WTC11 (cell line): ENCODE results near the gene PXK.

Experiments
- GTF2I ChIP-seq: fragments of 250-450 bp; sonication (Bioruptor Pico); conservative IDR thresholded peaks from 2 replicates; pipeline ENCODE4 v1.4.0; 2021; ENCODE audit warnings: mild to moderate bottlenecking
- NR2C2 ChIP-seq: sonication (generic); formaldehyde crosslinking; IDR thresholded peaks from 2 replicates; pipeline ENCODE4 v1.8.0; 2022; ENCODE audit warnings: mild to moderate bottlenecking, missing genetic modification reagents
- ZNF317 ChIP-seq: sonication (generic); formaldehyde crosslinking; IDR thresholded peaks from 2 replicates; pipeline ENCODE4 v1.8.1; 2023; ENCODE audit warnings: low read depth, mild to moderate bottlenecking, moderate library complexity, missing genetic modification reagents, borderline replicate concordance
- TF ChIP-seq, protein P1 (sequence below): fragments of 200-600 bp; IDR thresholded peaks from 2 replicates; pipeline ENCODE4 v1.8.0; 2022; ENCODE audit warnings: antibody characterized with exemption
- TF ChIP-seq, protein P2 (sequence below): sonication (generic); formaldehyde crosslinking; IDR thresholded peaks from 2 replicates; pipeline ENCODE4 v1.8.1; 2022; ENCODE audit warnings: mild to moderate bottlenecking, missing genetic modification reagents, moderate library complexity, borderline replicate concordance
- TF ChIP-seq, protein P3 (sequence below): sonication (generic); formaldehyde crosslinking; IDR thresholded peaks from 2 replicates; pipeline ENCODE4 v1.8.1; 2023; ENCODE audit warnings: mild to moderate bottlenecking, moderate library complexity, missing genetic modification reagents
- TF ChIP-seq, protein P4 (sequence below): sonication (generic); formaldehyde crosslinking; conservative IDR thresholded peaks from 2 replicates; pipeline ENCODE4 v1.8.1; 2023; ENCODE audit warnings: mild to moderate bottlenecking, low read depth, missing genetic modification reagents, moderate library complexity
- TF ChIP-seq, protein P5 (sequence below): sonication (generic); formaldehyde crosslinking; conservative IDR thresholded peaks from 2 replicates; pipeline ENCODE4 v1.8.1; 2022; ENCODE audit warnings: mild to moderate bottlenecking, missing genetic modification reagents
- TF ChIP-seq, protein P6 (sequence below): sonication (generic); formaldehyde crosslinking; IDR thresholded peaks from 2 replicates; pipeline ENCODE4 v1.8.0; 2022; ENCODE audit warnings: mild to moderate bottlenecking, missing genetic modification reagents

DNA sequence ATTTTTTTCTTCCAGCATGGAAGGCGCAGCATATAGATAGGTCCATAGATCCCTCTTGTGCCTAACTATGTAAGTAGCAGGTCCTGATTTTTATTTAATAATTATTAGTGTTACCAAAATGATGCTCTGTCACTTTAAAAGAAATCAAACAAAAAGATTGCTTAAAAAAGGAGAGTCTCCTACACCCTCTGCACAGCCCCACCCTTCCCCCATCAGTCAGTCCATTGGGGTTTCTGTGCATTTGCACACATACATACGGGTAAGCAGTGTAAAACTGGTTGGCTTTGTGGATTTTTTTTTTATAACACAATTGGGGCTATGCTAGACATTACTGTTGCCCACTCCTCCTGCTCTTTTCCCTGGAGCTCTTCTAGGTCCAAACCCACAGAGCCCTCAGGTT is 33.6 kb upstream of the PXK start:
- TF ChIP-seq, protein P1, sequence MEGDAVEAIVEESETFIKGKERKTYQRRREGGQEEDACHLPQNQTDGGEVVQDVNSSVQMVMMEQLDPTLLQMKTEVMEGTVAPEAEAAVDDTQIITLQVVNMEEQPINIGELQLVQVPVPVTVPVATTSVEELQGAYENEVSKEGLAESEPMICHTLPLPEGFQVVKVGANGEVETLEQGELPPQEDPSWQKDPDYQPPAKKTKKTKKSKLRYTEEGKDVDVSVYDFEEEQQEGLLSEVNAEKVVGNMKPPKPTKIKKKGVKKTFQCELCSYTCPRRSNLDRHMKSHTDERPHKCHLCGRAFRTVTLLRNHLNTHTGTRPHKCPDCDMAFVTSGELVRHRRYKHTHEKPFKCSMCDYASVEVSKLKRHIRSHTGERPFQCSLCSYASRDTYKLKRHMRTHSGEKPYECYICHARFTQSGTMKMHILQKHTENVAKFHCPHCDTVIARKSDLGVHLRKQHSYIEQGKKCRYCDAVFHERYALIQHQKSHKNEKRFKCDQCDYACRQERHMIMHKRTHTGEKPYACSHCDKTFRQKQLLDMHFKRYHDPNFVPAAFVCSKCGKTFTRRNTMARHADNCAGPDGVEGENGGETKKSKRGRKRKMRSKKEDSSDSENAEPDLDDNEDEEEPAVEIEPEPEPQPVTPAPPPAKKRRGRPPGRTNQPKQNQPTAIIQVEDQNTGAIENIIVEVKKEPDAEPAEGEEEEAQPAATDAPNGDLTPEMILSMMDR: no peak
- TF ChIP-seq, protein P2, sequence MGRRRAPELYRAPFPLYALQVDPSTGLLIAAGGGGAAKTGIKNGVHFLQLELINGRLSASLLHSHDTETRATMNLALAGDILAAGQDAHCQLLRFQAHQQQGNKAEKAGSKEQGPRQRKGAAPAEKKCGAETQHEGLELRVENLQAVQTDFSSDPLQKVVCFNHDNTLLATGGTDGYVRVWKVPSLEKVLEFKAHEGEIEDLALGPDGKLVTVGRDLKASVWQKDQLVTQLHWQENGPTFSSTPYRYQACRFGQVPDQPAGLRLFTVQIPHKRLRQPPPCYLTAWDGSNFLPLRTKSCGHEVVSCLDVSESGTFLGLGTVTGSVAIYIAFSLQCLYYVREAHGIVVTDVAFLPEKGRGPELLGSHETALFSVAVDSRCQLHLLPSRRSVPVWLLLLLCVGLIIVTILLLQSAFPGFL (CRISPR knock-in tag): no peak
- TF ChIP-seq, protein P3, sequence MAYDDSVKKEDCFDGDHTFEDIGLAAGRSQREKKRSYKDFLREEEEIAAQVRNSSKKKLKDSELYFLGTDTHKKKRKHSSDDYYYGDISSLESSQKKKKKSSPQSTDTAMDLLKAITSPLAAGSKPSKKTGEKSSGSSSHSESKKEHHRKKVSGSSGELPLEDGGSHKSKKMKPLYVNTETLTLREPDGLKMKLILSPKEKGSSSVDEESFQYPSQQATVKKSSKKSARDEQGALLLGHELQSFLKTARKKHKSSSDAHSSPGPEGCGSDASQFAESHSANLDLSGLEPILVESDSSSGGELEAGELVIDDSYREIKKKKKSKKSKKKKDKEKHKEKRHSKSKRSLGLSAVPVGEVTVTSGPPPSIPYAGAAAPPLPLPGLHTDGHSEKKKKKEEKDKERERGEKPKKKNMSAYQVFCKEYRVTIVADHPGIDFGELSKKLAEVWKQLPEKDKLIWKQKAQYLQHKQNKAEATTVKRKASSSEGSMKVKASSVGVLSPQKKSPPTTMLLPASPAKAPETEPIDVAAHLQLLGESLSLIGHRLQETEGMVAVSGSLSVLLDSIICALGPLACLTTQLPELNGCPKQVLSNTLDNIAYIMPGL (CRISPR knock-in tag): no peak
- TF ChIP-seq, protein P4, sequence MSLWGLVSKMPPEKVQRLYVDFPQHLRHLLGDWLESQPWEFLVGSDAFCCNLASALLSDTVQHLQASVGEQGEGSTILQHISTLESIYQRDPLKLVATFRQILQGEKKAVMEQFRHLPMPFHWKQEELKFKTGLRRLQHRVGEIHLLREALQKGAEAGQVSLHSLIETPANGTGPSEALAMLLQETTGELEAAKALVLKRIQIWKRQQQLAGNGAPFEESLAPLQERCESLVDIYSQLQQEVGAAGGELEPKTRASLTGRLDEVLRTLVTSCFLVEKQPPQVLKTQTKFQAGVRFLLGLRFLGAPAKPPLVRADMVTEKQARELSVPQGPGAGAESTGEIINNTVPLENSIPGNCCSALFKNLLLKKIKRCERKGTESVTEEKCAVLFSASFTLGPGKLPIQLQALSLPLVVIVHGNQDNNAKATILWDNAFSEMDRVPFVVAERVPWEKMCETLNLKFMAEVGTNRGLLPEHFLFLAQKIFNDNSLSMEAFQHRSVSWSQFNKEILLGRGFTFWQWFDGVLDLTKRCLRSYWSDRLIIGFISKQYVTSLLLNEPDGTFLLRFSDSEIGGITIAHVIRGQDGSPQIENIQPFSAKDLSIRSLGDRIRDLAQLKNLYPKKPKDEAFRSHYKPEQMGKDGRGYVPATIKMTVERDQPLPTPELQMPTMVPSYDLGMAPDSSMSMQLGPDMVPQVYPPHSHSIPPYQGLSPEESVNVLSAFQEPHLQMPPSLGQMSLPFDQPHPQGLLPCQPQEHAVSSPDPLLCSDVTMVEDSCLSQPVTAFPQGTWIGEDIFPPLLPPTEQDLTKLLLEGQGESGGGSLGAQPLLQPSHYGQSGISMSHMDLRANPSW: no peak
- TF ChIP-seq, protein P5, sequence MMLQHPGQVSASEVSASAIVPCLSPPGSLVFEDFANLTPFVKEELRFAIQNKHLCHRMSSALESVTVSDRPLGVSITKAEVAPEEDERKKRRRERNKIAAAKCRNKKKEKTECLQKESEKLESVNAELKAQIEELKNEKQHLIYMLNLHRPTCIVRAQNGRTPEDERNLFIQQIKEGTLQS: no peak
- TF ChIP-seq NR2C2 (CRISPR knock-in tag): no peak
- TF ChIP-seq, protein P6, sequence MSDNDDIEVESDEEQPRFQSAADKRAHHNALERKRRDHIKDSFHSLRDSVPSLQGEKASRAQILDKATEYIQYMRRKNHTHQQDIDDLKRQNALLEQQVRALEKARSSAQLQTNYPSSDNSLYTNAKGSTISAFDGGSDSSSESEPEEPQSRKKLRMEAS (CRISPR knock-in tag): no peak
- TF ChIP-seq GTF2I (CRISPR knock-in tag): no peak
- TF ChIP-seq ZNF317: no peak
